OCI-LY1 (cell line): ENCODE results near the gene DYNC1I1.

ENCODE experiments used
- H2AFZ ChIP-seq: fragments of 200-600 bp; sonication (generic), shearing (Covaris generic); 2 replicates; pipeline ENCODE4 v1.6.0; 2014; ENCODE audit warnings: antibody characterized with exemption, mild to moderate bottlenecking, low read length
- H3F3A ChIP-seq: fragments of 200-600 bp; sonication (generic), shearing (Covaris generic); 2 replicates; pipeline ENCODE4 v1.6.0; 2014; ENCODE audit warnings: mild to moderate bottlenecking, antibody characterized with exemption, low read length, moderate library complexity; ENCODE audit not compliant: insufficient read depth
- H3K27ac ChIP-seq: fragments of 200-600 bp; sonication (generic); 2 replicates; pipeline ENCODE4 v1.5.1; 2014; ENCODE audit warnings: low read length, mixed run types, mild to moderate bottlenecking, low read depth; ENCODE audit not compliant: poor library complexity, severe bottlenecking
- H3K27me3 ChIP-seq: fragments of 200-600 bp; sonication (generic); 2 replicates; pipeline ENCODE4 v1.6.0; 2014; ENCODE audit warnings: antibody characterized with exemption, mild to moderate bottlenecking, low read length, moderate library complexity; ENCODE audit not compliant: insufficient read depth
- H3K36me3 ChIP-seq: fragments of 200-600 bp; sonication (generic); 2 replicates; pipeline ENCODE4 v1.6.1; 2014; ENCODE audit warnings: mild to moderate bottlenecking, antibody characterized with exemption, low read length, moderate library complexity, mixed read lengths; ENCODE audit not compliant: insufficient read depth
- H3K4me1 ChIP-seq: fragments of 200-600 bp; sonication (generic); 2 replicates; pipeline ENCODE4 v1.5.1; 2014; ENCODE audit warnings: mild to moderate bottlenecking, low read length, moderate library complexity; ENCODE audit not compliant: insufficient read depth, severe bottlenecking
- H3K4me2 ChIP-seq: fragments of 200-600 bp; sonication (generic), shearing (Covaris generic); 2 replicates; pipeline ENCODE4 v1.6.1; 2014; ENCODE audit warnings: low read length
- H3K4me3 ChIP-seq: fragments of 200-600 bp; sonication (generic); 2 replicates; pipeline ENCODE4 v1.5.1; 2014; ENCODE audit warnings: low read length, low read depth, mild to moderate bottlenecking, mixed read lengths; ENCODE audit not compliant: poor library complexity, severe bottlenecking
- H3K79me2 ChIP-seq: fragments of 200-600 bp; shearing (Covaris generic); 2 replicates; pipeline ENCODE4 v1.6.1; 2016; ENCODE audit warnings: mixed run types, low read length, mixed read lengths; ENCODE audit not compliant: insufficient read depth
- H3K9ac ChIP-seq: fragments of 200-600 bp; sonication (generic), shearing (Covaris generic); 2 replicates; pipeline ENCODE4 v1.6.1; 2014; ENCODE audit warnings: mild to moderate bottlenecking, low read length, mixed read lengths
- H3K9me2 ChIP-seq: fragments of 200-600 bp; sonication (generic), shearing (Covaris generic); 2 replicates; pipeline ENCODE4 v1.6.1; 2014; ENCODE audit warnings: low read depth, mild to moderate bottlenecking, low read length, mixed read lengths
- H3K9me3 ChIP-seq: fragments of 200-600 bp; shearing (Covaris generic); 2 replicates; pipeline ENCODE4 v1.6.1; 2014; ENCODE audit warnings: low read length, mixed read lengths
- H4K20me1 ChIP-seq: fragments of 200-600 bp; sonication (generic), shearing (Covaris generic); 2 replicates; pipeline ENCODE4 v1.6.0; 2016; ENCODE audit warnings: mild to moderate bottlenecking, low read length; ENCODE audit not compliant: insufficient read depth
- CTCF ChIP-seq: fragments of 200-600 bp; sonication (generic), shearing (Covaris generic); IDR thresholded peaks from 2 replicates; pipeline ENCODE4 v1.5.1; 2017; ENCODE audit warnings: mild to moderate bottlenecking, antibody characterized with exemption, low read length, moderate library complexity, mixed read lengths
- EZH2 ChIP-seq: fragments of 200-600 bp; sonication (generic), shearing (Covaris generic); IDR thresholded peaks from 2 replicates; pipeline ENCODE4 v1.8.0; 2017; ENCODE audit warnings: borderline replicate concordance, mixed run types, mild to moderate bottlenecking, antibody characterized with exemption, low read length, moderate library complexity, mixed read lengths

The DYNC1I1 gene

GRCh38 chr7:96023387-96023786 lies 251.0 kb downstream of the DYNC1I1 start:
- no peak for TF ChIP-seq EZH2
- TF ChIP-seq CTCF, result no peak
- Histone ChIP-seq H3F3A (no peaks in the 10 kb centered on the region), H2AFZ (no peak overlapping the region), H3K9me2 (no peaks in the 10 kb centered on the region), H3K9ac (no peak overlapping the region), H3K4me1 (no peaks in the 10 kb centered on the region), H3K4me3 (no peak overlapping the region), H3K4me2 (no peak overlapping the region), H3K9me3 (no peaks in the 10 kb centered on the region), H3K27ac (no peak overlapping the region), H3K27me3 (no peaks in the 10 kb centered on the region), H4K20me1 (no peaks in the 10 kb centered on the region), H3K79me2 (no peaks in the 10 kb centered on the region), H3K36me3 (no peaks in the 10 kb centered on the region)

- Histone ChIP-seq H3K4me1 (no peaks in the 10 kb centered on the region), H3K27me3 (no peaks in the 10 kb centered on the region), H3K4me3 (no peak overlapping the region), H3K9ac (no peak overlapping the region), H3K9me3 (no peaks in the 10 kb centered on the region), H3F3A (no peaks in the 10 kb centered on the region), H3K27ac (no peak overlapping the region), H2AFZ (no peak overlapping the region), H3K9me2 (no peaks in the 10 kb centered on the region), H3K79me2 (no peaks in the 10 kb centered on the region), H3K4me2 (no peak overlapping the region), H4K20me1 (no peaks in the 10 kb centered on the region), H3K36me3 (no peaks in the 10 kb centered on the region)
- TF ChIP-seq EZH2, result no peak
- TF ChIP-seq CTCF, result no peak
Measured at GRCh38 chr7:96026010-96026409, 253.7 kb downstream of the DYNC1I1 start.

DNA sequence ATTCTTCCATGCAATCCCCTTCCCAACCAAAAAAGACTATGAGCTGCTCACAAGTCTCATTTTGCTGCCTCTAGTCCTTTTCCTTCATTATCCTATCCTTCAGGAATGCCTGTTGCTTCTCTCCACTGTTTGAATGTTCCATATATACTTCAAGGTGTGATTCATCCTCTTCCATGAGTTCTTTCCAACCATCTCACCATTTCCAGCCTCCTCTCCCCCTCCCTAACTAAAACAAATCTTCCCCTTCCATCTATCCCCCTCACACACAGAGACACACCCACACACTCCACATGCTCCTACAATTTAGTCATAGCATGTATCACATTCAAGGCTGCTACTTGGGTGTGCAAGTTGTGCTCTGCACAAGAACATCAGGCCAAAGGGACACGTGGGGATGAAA lies 254.3 kb downstream of the DYNC1I1 start:
- no peaks in the 10 kb centered on the region for H3K79me2 ChIP-seq
- H3K27ac ChIP-seq, result no peak overlapping the region
- no peaks in the 10 kb centered on the region for H3K4me1 ChIP-seq
- no peak overlapping the region for H3K9ac ChIP-seq
- no peaks in the 10 kb centered on the region for H3K9me2 ChIP-seq
- H3K36me3 ChIP-seq, result no peaks in the 10 kb centered on the region
- H3K4me2 ChIP-seq, result no peak overlapping the region
- TF ChIP-seq EZH2 (no peak), CTCF (no peak)
- no peaks in the 10 kb centered on the region for H3K27me3 ChIP-seq
- H2AFZ ChIP-seq, result no peak overlapping the region
- H4K20me1 ChIP-seq, result no peaks in the 10 kb centered on the region
- no peak overlapping the region for H3K4me3 ChIP-seq
- no peaks in the 10 kb centered on the region for H3K9me3 ChIP-seq
- no peaks in the 10 kb centered on the region for H3F3A ChIP-seq
